ENCODE data around the gene FAM107B. TPM values are rescaled to one million over a fixed set of nuclear protein-coding genes. Genes with fewer than 3 reads are reported as not detected.
"Not testable (repeated sequence)": the region's sequence is repeated elsewhere in the genome, so short reads cannot be mapped to it uniquely, and the experiment has no call there.

The FAM107B gene
- total RNA-seq, 1 donor from 2014 or later: 286 TPM

DNA sequence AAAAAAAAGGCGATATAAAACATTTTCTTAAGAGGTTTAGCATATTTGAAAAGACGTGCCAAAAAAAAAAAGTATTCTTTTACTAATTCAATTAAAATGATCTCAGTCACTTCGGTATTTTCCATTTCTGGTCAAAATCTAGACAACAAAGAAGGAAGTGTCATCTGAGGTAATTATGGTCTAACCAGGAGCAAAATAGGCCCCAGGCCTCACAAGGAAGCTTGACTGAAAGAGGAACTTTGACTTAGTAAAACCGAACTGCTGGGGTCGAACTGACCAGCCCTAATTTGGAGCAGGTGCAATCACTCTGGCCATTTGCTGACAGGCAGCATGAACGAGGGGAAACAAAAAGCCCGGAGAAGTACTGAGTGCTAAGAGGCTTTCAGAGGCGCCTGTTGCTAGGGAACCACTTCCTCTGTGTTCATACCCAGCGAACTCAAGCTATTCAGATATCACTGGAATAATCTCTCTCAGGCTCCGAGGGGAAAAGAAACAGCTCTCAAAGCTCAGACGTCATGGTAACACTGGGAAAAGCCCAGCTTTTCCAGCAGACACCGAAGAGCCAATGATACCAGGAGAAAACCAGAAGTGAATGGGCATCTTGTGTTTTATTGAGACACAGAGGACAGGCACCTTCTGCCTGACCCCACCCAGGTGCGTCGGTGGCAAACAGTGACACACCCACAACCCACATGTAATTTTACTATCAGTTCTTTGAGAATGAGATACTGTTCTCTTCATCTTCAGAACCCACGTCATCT is 126.5 kb downstream of the FAM107B start:
- H3K4me3 Mint-ChIP-seq: peak overlapping the region; percentile 75
- peak overlapping the region; percentile 98 for H3K27ac Mint-ChIP-seq
- H3K36me3 Mint-ChIP-seq (ENCODE audit: low read depth): no peaks in the 10 kb centered on the region
- TF ChIP-seq, protein P1, sequence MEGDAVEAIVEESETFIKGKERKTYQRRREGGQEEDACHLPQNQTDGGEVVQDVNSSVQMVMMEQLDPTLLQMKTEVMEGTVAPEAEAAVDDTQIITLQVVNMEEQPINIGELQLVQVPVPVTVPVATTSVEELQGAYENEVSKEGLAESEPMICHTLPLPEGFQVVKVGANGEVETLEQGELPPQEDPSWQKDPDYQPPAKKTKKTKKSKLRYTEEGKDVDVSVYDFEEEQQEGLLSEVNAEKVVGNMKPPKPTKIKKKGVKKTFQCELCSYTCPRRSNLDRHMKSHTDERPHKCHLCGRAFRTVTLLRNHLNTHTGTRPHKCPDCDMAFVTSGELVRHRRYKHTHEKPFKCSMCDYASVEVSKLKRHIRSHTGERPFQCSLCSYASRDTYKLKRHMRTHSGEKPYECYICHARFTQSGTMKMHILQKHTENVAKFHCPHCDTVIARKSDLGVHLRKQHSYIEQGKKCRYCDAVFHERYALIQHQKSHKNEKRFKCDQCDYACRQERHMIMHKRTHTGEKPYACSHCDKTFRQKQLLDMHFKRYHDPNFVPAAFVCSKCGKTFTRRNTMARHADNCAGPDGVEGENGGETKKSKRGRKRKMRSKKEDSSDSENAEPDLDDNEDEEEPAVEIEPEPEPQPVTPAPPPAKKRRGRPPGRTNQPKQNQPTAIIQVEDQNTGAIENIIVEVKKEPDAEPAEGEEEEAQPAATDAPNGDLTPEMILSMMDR (IDR thresholded peaks at IDR 0.05): no peak
- DNase-seq: peak; percentile 56
- POLR2A ChIA-PET: interaction anchor here (0.5 to 2.6 kb wide), 20 partner anchors 10 to 311 kb away, joined by 3 to 15 read pairs (median 5); partner anchors contain the start of genes CDNF, HSPA14, MEIG1 and MSANTD7
- no peaks in the 10 kb centered on the region for H3K27me3 Mint-ChIP-seq
- H3K9me3 Mint-ChIP-seq: no peaks in the 10 kb centered on the region
- CTCF ChIA-PET: interaction anchor here (0.7 to 1.3 kb wide), 2 partner anchors 175 to 869 kb away, joined by 6 to 13 read pairs; no protein-coding TSS in a partner anchor
- intact Hi-C loops (cut with micrococcal nuclease): loop anchor here (1.0 to 5.0 kb wide), 10 partner anchors 10 to 493 kb away; partner anchors contain the start of genes CDNF, DCLRE1C, HSPA14 and MSANTD7
- H3K4me1 Mint-ChIP-seq: peaks cover 80% of the 10 kb centered on the region
- peak; percentile 79 for ATAC-seq (ENCODE audit: low read depth)

DNA sequence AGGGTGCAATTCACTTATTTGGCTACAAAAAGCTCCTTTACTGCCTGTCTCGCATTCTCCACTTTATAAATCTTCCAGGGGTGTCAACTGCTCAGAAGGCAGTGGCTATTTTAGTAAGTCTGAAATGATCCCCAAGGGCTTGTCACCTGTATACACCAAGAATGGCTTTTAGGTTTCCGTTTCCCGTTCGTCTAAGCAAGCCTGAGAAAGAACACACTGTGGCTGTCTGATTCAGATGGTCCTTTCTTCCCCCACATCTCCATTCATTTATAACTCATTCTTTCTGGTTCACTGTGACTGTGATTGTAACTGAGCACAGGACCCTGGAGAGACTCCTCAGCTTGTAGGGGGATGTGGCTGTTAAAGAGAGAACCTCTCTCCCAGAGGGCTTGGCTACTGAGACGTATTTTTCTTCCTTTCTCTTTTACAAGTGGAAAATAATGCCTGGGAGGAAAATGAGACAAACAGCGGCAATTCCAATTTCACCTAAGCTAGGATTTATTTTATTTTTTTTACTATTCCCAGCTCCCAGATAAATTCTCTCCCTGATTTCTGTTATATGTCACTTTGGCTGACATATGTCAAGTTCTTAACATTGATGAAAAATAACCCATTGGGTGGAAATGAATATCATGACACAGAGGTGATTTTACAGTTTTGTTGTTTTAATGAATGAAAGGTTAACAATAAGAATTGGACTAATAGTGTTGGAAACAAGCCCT is 129.3 kb downstream of the FAM107B start:
- Mint-ChIP-seq H3K4me3 (peak overlapping the region; percentile 39), H3K9me3 (no peaks in the 10 kb centered on the region), H3K27ac (peak overlapping the region; percentile 98), H3K4me1 (peaks cover 67% of the 10 kb centered on the region), H3K36me3 (ENCODE audit: low read depth) (no peaks in the 10 kb centered on the region), H3K27me3 (no peaks in the 10 kb centered on the region)
- intact Hi-C loops (cut with micrococcal nuclease): loop anchor here (5.0 kb wide), 2 partner anchors 148 to 307 kb away; partner anchors contain the start of gene DCLRE1C
- POLR2A ChIA-PET: interaction anchor here (0.6 to 2.2 kb wide), 9 partner anchors 8 to 104 kb away, joined by 3 to 18 read pairs (median 5); no protein-coding TSS in a partner anchor
- CTCF ChIA-PET: interaction anchor here (0.9 kb wide), 1 partner anchor 178 kb away, joined by 3 read pairs; no protein-coding TSS in a partner anchor
- no peak for DNase-seq
- TF ChIP-seq, protein P1 (IDR thresholded peaks at IDR 0.05): no peak
- peak; percentile 5 for ATAC-seq (ENCODE audit: low read depth)

DNA sequence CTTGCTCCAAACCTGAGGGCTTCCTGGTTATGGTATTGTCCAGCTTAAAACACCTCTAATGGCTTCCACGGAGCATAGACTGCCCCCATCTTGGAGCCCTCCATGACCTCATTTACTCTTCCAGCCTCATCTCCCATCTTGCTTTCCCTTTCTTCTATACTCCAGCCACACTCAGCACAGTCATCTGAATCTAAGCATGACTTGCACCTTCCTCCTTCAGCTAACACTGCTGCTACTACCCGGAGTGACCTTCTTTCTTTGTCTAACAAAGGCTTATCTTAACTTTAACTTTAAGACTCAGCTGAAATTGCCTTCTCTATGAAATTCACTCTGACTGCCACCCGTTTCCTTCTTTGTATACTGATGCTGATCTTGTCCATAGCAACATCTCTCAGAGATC is 135.1 kb downstream of the FAM107B start:
- Mint-ChIP-seq H3K4me1 (peaks cover 20% of the 10 kb centered on the region), H3K36me3 (ENCODE audit: low read depth) (no peaks in the 10 kb centered on the region), H3K4me3 (no peak overlapping the region), H3K9me3 (no peaks in the 10 kb centered on the region), H3K27me3 (no peaks in the 10 kb centered on the region), H3K27ac (no peak overlapping the region)
- intact Hi-C loops (cut with micrococcal nuclease): no loop called here
- ChIA-PET POLR2A (interaction anchor here (0.6 kb wide), 1 partner anchor 20 kb away, joined by 8 read pairs; no protein-coding TSS in a partner anchor), CTCF (no interaction called here)
- TF ChIP-seq, protein P1 (IDR thresholded peaks at IDR 0.05): no peak
- DNase-seq: no peak
- no peak for ATAC-seq (ENCODE audit: low read depth)

DNA sequence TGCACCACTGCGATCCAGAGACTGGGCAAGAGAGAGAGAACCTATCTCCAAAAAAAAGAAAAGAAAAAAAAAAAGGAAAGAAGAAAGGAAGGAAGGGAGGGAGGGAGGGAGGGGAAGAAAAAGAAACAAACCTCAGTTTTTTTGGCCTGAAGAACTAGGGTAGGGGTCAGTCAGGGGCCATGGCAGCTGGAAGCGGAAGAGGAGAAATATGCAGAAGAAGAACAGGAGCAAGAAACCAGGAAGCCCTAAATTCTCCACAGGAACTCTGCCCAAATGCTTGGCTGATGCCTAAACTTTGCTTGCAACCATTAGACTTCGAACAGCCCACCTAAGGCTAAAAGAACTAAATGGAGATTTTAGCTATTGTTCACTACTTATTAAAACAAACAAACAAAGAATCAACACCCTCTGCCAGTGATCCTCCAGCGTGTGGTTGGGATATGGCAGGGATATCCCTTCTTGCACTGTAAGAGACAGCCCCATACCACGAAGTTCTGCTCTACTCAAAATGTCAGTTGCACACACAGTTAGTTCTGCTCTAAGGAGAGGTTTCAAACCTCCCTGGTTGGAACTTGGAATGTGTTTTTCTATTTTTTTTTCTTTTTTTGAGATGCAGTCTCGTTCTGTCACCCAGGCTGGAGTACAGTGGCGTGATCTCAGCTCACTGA is 139.5 kb downstream of the FAM107B start:
- H3K4me1 Mint-ChIP-seq: peaks cover 9% of the 10 kb centered on the region
- no peaks in the 10 kb centered on the region for H3K27me3 Mint-ChIP-seq
- no peak overlapping the region for H3K27ac Mint-ChIP-seq
- POLR2A ChIA-PET: no interaction called here
- CTCF ChIA-PET: no interaction called here
- no peak overlapping the region for H3K4me3 Mint-ChIP-seq
- intact Hi-C loops (cut with micrococcal nuclease): no loop called here
- H3K36me3 Mint-ChIP-seq (ENCODE audit: low read depth): no peaks in the 10 kb centered on the region
- TF ChIP-seq, protein P1 (IDR thresholded peaks at IDR 0.05): no peak
- no peak for DNase-seq
- no peak for ATAC-seq (ENCODE audit: low read depth)
- no peaks in the 10 kb centered on the region for H3K9me3 Mint-ChIP-seq

DNA sequence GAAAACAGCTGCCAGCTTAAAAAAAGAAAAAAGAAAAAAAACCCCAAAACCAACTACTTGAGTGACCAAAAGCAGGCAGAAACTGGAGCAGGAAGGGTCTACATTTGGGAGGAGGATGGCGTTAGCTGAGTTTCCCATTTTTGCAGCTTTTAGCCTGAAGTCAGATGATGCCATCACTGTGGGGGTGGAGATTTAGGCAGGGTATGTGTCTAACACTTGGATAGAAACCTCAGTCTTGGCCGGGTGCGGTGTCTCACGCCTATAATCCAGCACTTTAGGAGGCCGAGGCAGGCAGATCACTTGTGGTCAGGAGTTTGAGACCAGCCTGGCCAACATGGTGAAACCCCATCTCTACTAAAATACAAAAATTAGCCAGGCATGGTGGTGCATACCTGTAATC is 140.1 kb downstream of the FAM107B start:
- H3K4me3 Mint-ChIP-seq; ATAC-seq (ENCODE audit: low read depth); H3K27me3 Mint-ChIP-seq; H3K4me1 Mint-ChIP-seq; H3K36me3 Mint-ChIP-seq (ENCODE audit: low read depth); intact Hi-C loops (cut with micrococcal nuclease); H3K27ac Mint-ChIP-seq; DNase-seq; H3K9me3 Mint-ChIP-seq; POLR2A ChIA-PET; CTCF ChIA-PET: not testable (repeated sequence)

Data from activated B cell treated with CpG ODN at 0.5 μM for 24 hours (primary cell).